CD14-positive monocyte (primary cell): ENCODE data around the gene TAC1. TPM values are rescaled to one million over a fixed set of nuclear protein-coding genes. Genes with fewer than 3 reads are reported as not detected.

Experiments used
- DNase-seq, 3 donors: peaks; one replicate each; pipeline ENCODE4 v3.0.0-alpha.2; 2011 to 2022
- H2AFZ ChIP-seq: 2 replicates; pipeline ENCODE4 v1.6.0; 2012; ENCODE audit warnings: mild to moderate bottlenecking, low read depth, low read length, inconsistent platforms; ENCODE audit not compliant: insufficient read depth, poor library complexity, severe bottlenecking
- H3K27ac ChIP-seq, 2 donors: 1 replicate in 1 of 2; 2 replicates in 1 of 2; pipeline ENCODE4 v1.5.1; 2012 to 2013; ENCODE audit warnings: low read length in 2 of 2, control low read depth in 1 of 2, inconsistent platforms in 1 of 2, low read depth in 1 of 2, mild to moderate bottlenecking in 1 of 2
- H3K27me3 ChIP-seq, 2 donors: one replicate each; pipeline versions ENCODE4 v1.6.0 to v1.6.1; 2011 to 2013; ENCODE audit warnings: low read length in 2 of 2; ENCODE audit not compliant: control insufficient read depth in 2 of 2, insufficient read depth in 2 of 2
- H3K36me3 ChIP-seq, 2 donors: replicated peaks in 1 of 2; 1 replicate in 1 of 2; 2 replicates in 1 of 2; pipeline versions ENCODE4 v1.5.1 to v1.6.1; 2012 to 2013; ENCODE audit warnings: low read length in 2 of 2, control low read depth in 1 of 2, inconsistent platforms in 1 of 2, mild to moderate bottlenecking in 1 of 2; ENCODE audit not compliant: insufficient read depth in 2 of 2, control insufficient read depth in 1 of 2
- H3K4me1 ChIP-seq, 2 donors: 1 replicate in 1 of 2; 2 replicates in 1 of 2; pipeline versions ENCODE4 v1.5.1 to v1.6.1; 2012 to 2013; ENCODE audit warnings: low read length in 2 of 2, control low read depth in 1 of 2, inconsistent platforms in 1 of 2, mild to moderate bottlenecking in 1 of 2, moderate library complexity in 1 of 2; ENCODE audit not compliant: insufficient read depth in 2 of 2, control insufficient read depth in 1 of 2
- H3K4me2 ChIP-seq: replicated peaks from 2 replicates; pipeline ENCODE3; 2012; ENCODE audit warnings: low read length, moderate library complexity, mild to moderate bottlenecking; ENCODE audit not compliant: poor library complexity, severe bottlenecking; ENCODE audit errors: extremely low read depth
- H3K4me3 ChIP-seq, 3 experiments: fragments of 200-600 bp in 1 of 3; sonication (generic) in 1 of 3; replicated peaks in 1 of 3; 1 replicate in 2 of 3; 2 replicates in 1 of 3; pipeline ENCODE4 v1.5.1; 2011 to 2013; ENCODE audit warnings: low read length in 3 of 3, mild to moderate bottlenecking in 3 of 3, control low read depth in 2 of 3, low read depth in 2 of 3, inconsistent platforms in 1 of 3, moderate library complexity in 1 of 3
- H3K79me2 ChIP-seq: 2 replicates; pipeline ENCODE4 v1.6.0; 2012; ENCODE audit warnings: mild to moderate bottlenecking, control low read depth, inconsistent platforms, low read length, moderate library complexity; ENCODE audit not compliant: insufficient read depth
- H3K9ac ChIP-seq: 2 replicates; pipeline ENCODE4 v1.6.0; 2017; ENCODE audit warnings: low read length, mild to moderate bottlenecking; ENCODE audit not compliant: insufficient read depth, poor library complexity, severe bottlenecking
- H3K9me3 ChIP-seq, 2 donors: replicated peaks in 1 of 2; 1 replicate in 1 of 2; 2 replicates in 1 of 2; pipeline versions ENCODE4 v1.5.1 to v1.6.1; 2012 to 2013; ENCODE audit warnings: low read length in 2 of 2, control low read depth in 1 of 2; ENCODE audit not compliant: control insufficient read depth in 1 of 2, insufficient read depth in 1 of 2
- H4K20me1 ChIP-seq: 2 replicates; pipeline ENCODE4 v1.6.0; 2012; ENCODE audit warnings: mild to moderate bottlenecking, low read length, control low read depth, moderate library complexity; ENCODE audit not compliant: insufficient read depth
- H3K27ac Mint-ChIP-seq, 7 donors: one replicate each; pipeline ENCODE4 v1.8.0; 2020; ENCODE audit warnings: mild to moderate bottlenecking in 7 of 7, mixed read lengths in 7 of 7, moderate library complexity in 6 of 7, inconsistent platforms in 2 of 7
- H3K27me3 Mint-ChIP-seq, 3 donors: one replicate each; pipeline ENCODE4 v1.8.0; 2021 to 2022; ENCODE audit warnings: low read depth in 3 of 3, mild to moderate bottlenecking in 3 of 3, mixed read lengths in 3 of 3, moderate library complexity in 3 of 3, inconsistent platforms in 1 of 3
- H3K36me3 Mint-ChIP-seq, 2 donors: one replicate each; pipeline ENCODE4 v1.8.0; 2020; ENCODE audit warnings: mixed read lengths in 2 of 2, inconsistent platforms in 1 of 2, mild to moderate bottlenecking in 1 of 2
- H3K4me1 Mint-ChIP-seq: one replicate; pipeline ENCODE4 v1.8.0; 2020; ENCODE audit warnings: mild to moderate bottlenecking, mixed read lengths
- H3K4me3 Mint-ChIP-seq, 2 donors: one replicate each; pipeline ENCODE4 v1.8.0; 2020; ENCODE audit warnings: mild to moderate bottlenecking in 2 of 2, mixed read lengths in 2 of 2, moderate library complexity in 1 of 2
- H3K9me3 Mint-ChIP-seq, 7 donors: one replicate each; pipeline ENCODE4 v1.8.0; 2020 to 2022; ENCODE audit warnings: mixed read lengths in 7 of 7, mild to moderate bottlenecking in 6 of 7, moderate library complexity in 6 of 7, inconsistent platforms in 2 of 7
- WGBS: methylation state at CpG from one replicate; pipeline ENCODE4 v1.1.5; 2013; ENCODE audit warnings: missing lambda C conversion rate; ENCODE audit not compliant: insufficient coverage; 5-methylcytosine and 5-hydroxymethylcytosine counted together
- intact Hi-C, 2 donors: fragments of 100-400 bp; cut with micrococcal nuclease; formaldehyde crosslinking; loops; one replicate each; pipeline versions ENCODE4 v1.15.0 to v1.15.1; 2023
- polyA plus RNA-seq, 3 donors: library from polyadenylated mRNA; depleted of rRNA in 1 of 3; unstranded in 2 of 3; stranded (reverse) in 1 of 3; fragments of 300-500 nt in 2 of 3; fragments of >200 nt in 1 of 3; fragmentation: Illumina TruSeq in 2 of 3; gene quantifications; 1 replicate in 2 of 3; 2 replicates in 1 of 3; pipeline ENCODE4 v1.2.3, GENCODE V29; 2012 to 2021
- TF ChIP-seq, protein P1 (sequence below): fragments of 200-600 bp; IDR thresholded peaks from one replicate; pipeline ENCODE4 v1.8.0; 2022; ENCODE audit warnings: antibody characterized with exemption, mild to moderate bottlenecking

TAC1 gene
- polyA plus RNA-seq, 3 donors: not detected

DNA sequence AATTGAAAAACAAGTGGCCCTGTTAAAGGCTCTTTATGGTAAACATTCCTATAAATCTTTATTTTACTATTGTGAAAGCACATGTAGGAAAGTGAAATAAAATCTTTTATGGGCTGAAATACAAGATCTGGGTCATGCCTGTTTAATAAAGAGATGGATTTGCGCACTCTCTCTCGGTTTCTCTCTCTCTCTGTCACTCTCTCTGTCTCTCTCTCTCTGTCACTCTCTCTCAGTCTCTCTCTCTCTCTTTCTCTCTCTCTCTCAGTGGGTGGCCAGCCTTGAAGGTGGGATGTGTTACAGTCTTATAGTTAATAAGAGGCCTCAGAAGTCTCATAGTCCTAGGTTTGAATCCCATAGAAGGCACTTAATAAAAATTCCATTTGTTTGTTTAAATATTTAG lies 2.4 kb downstream of the TAC1 start:
- Histone ChIP-seq H3K9me3 (peaks cover 0 to 27% of the 10 kb centered on the region in 2 donors), H3K27me3 (peaks cover 43 to 59% of the 10 kb centered on the region in 2 donors), H4K20me1 (no peaks in the 10 kb centered on the region), H2AFZ (no peak overlapping the region), H3K4me1 (no peaks in the 10 kb centered on the region), H3K36me3 (no peaks in the 10 kb centered on the region), H3K79me2 (no peaks in the 10 kb centered on the region), H3K9ac (no peak overlapping the region), H3K4me3 (no peak overlapping the region), H3K27ac (no peak overlapping the region), H3K4me2 (no peak overlapping the region)
- Mint-ChIP-seq H3K36me3 (peaks cover 0 to 3% of the 10 kb centered on the region in 2 donors), H3K27me3 (peaks cover 47 to 55% (median 50%) of the 10 kb centered on the region in 3 donors), H3K9me3 (peaks cover 3 to 19% (median 13%) of the 10 kb centered on the region in 7 donors), H3K27ac (no peak overlapping the region), H3K4me3 (peak overlapping the region in 1 of 2 donors; percentile 41), H3K4me1 (no peaks in the 10 kb centered on the region)
- no CpG with 5 or more reads among the region's 2 CpGs for whole genome bisulfite sequencing
- intact Hi-C loops: no loop called here
- TF ChIP-seq, protein P1, sequence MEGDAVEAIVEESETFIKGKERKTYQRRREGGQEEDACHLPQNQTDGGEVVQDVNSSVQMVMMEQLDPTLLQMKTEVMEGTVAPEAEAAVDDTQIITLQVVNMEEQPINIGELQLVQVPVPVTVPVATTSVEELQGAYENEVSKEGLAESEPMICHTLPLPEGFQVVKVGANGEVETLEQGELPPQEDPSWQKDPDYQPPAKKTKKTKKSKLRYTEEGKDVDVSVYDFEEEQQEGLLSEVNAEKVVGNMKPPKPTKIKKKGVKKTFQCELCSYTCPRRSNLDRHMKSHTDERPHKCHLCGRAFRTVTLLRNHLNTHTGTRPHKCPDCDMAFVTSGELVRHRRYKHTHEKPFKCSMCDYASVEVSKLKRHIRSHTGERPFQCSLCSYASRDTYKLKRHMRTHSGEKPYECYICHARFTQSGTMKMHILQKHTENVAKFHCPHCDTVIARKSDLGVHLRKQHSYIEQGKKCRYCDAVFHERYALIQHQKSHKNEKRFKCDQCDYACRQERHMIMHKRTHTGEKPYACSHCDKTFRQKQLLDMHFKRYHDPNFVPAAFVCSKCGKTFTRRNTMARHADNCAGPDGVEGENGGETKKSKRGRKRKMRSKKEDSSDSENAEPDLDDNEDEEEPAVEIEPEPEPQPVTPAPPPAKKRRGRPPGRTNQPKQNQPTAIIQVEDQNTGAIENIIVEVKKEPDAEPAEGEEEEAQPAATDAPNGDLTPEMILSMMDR: no peak
- DNase-seq: no peak

DNA sequence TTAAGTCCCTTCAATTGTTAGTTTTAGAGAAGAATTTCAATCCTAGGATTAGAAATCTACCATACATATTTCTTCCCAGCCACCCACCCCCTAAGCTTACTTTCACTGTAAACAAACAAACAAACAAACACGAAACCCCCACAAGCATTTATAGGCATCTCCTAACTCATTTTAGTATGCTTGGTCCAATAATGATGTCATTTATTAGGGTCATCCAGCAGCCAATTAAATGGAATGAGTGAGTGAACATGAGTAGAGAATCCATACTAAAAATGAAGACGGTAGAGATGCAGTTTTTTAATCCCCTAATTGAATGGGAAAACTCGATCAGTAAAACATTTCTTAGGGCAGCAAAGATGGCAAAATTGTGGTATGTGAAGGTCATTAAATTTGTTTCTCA lies 3.2 kb downstream of the TAC1 start:
- Histone ChIP-seq H3K4me1 (no peaks in the 10 kb centered on the region), H3K27me3 (peaks cover 40 to 59% of the 10 kb centered on the region in 2 donors), H3K27ac (no peak overlapping the region), H3K4me3 (no peak overlapping the region), H2AFZ (no peak overlapping the region), H3K36me3 (no peaks in the 10 kb centered on the region), H4K20me1 (no peaks in the 10 kb centered on the region), H3K9ac (no peak overlapping the region), H3K9me3 (peaks cover 0 to 27% of the 10 kb centered on the region in 2 donors), H3K4me2 (no peak overlapping the region), H3K79me2 (no peaks in the 10 kb centered on the region)
- Mint-ChIP-seq H3K4me1 (no peaks in the 10 kb centered on the region), H3K27me3 (peaks cover 41 to 52% (median 46%) of the 10 kb centered on the region in 3 donors), H3K27ac (no peak overlapping the region), H3K36me3 (peaks cover 0 to 3% of the 10 kb centered on the region in 2 donors), H3K9me3 (peaks cover 3 to 19% (median 13%) of the 10 kb centered on the region in 7 donors), H3K4me3 (no peak overlapping the region)
- 74% methylated on average over 2 of the region's 3 CpGs for WGBS
- TF ChIP-seq, protein P1: no peak
- no peak for DNase-seq
- intact Hi-C loops: no loop called here
